ENCODE measurements around the gene SAMD9.

DNA sequence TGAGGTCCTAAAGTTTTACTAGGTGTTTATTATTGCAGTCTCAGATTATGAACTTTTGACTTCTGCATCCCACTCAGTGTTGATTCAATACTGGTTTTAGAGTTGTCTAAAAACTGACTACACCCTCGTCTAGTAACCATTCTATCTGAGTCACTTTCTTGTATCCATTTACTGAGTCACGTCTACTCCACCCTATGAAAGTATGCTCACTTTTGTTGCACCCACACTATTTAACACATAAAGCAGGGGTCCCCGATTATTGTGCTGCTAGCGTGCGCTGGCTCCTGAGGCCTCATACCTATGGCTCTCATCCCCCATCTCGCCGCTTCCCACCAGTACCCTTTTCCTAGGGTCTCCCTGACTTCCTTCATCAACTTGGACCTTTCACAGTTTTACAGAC is 2.0 kb downstream of the SAMD9 start:
- TF ChIP-seq, protein P1, sequence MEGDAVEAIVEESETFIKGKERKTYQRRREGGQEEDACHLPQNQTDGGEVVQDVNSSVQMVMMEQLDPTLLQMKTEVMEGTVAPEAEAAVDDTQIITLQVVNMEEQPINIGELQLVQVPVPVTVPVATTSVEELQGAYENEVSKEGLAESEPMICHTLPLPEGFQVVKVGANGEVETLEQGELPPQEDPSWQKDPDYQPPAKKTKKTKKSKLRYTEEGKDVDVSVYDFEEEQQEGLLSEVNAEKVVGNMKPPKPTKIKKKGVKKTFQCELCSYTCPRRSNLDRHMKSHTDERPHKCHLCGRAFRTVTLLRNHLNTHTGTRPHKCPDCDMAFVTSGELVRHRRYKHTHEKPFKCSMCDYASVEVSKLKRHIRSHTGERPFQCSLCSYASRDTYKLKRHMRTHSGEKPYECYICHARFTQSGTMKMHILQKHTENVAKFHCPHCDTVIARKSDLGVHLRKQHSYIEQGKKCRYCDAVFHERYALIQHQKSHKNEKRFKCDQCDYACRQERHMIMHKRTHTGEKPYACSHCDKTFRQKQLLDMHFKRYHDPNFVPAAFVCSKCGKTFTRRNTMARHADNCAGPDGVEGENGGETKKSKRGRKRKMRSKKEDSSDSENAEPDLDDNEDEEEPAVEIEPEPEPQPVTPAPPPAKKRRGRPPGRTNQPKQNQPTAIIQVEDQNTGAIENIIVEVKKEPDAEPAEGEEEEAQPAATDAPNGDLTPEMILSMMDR (conservative IDR thresholded peaks at IDR 0.05 in 1 of 2, IDR thresholded peaks at IDR 0.05 in 1 of 2; ENCODE audit: extremely low read depth in 1 of 2, insufficient read depth in 1 of 2, low read depth in 1 of 2, low read length in 2 of 2) = no peak
- TF ChIP-seq EZH2 (IDR thresholded peaks at IDR 0.05; ENCODE audit: borderline replicate concordance, low read length) = no peak

Measured in mammary epithelial cell (primary cell).